RWPE1 (cell line): ENCODE results near the gene FLT3LG.

Source experiments
- CTCF ChIA-PET: fragments of 350-600 bp; sonication (Branson Sonifier 250); formaldehyde crosslinking; extraction: SDS; loops from one replicate; lab custom pipeline; 2021; lab: Yijun Ruan, JAX
- POLR2A ChIA-PET: fragments of 400-600 bp; formaldehyde crosslinking; extraction: SDS; loops from one replicate; lab custom pipeline; 2020; ENCODE audit warnings: antibody characterized with exemption; ENCODE audit not compliant: low non-redundant PET; lab: Yijun Ruan, JAX
- DNase-seq: peaks from one replicate; pipeline ENCODE4 v3.0.0; 2012; ENCODE audit warnings: low spot score
- H3K27ac ChIP-seq: fragments of 450-650 bp; 2 replicates; pipeline ENCODE4 v1.5.1; 2017
- TF ChIP-seq, protein P1 (sequence below): fragments of 450-650 bp; conservative IDR thresholded peaks from 2 replicates; pipeline ENCODE4 v1.5.1; 2017; ENCODE audit warnings: low read depth, mild to moderate bottlenecking

The FLT3LG gene

GRCh38 chr19:49486710-49487276 lies 12.8 kb downstream of the FLT3LG start:
- TF ChIP-seq, protein P1, sequence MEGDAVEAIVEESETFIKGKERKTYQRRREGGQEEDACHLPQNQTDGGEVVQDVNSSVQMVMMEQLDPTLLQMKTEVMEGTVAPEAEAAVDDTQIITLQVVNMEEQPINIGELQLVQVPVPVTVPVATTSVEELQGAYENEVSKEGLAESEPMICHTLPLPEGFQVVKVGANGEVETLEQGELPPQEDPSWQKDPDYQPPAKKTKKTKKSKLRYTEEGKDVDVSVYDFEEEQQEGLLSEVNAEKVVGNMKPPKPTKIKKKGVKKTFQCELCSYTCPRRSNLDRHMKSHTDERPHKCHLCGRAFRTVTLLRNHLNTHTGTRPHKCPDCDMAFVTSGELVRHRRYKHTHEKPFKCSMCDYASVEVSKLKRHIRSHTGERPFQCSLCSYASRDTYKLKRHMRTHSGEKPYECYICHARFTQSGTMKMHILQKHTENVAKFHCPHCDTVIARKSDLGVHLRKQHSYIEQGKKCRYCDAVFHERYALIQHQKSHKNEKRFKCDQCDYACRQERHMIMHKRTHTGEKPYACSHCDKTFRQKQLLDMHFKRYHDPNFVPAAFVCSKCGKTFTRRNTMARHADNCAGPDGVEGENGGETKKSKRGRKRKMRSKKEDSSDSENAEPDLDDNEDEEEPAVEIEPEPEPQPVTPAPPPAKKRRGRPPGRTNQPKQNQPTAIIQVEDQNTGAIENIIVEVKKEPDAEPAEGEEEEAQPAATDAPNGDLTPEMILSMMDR: no peak
- CTCF ChIA-PET: no interaction called here
- POLR2A ChIA-PET: no interaction called here
- H3K27ac ChIP-seq: peak overlapping the region; percentile 88
- no peak for DNase-seq

DNA sequence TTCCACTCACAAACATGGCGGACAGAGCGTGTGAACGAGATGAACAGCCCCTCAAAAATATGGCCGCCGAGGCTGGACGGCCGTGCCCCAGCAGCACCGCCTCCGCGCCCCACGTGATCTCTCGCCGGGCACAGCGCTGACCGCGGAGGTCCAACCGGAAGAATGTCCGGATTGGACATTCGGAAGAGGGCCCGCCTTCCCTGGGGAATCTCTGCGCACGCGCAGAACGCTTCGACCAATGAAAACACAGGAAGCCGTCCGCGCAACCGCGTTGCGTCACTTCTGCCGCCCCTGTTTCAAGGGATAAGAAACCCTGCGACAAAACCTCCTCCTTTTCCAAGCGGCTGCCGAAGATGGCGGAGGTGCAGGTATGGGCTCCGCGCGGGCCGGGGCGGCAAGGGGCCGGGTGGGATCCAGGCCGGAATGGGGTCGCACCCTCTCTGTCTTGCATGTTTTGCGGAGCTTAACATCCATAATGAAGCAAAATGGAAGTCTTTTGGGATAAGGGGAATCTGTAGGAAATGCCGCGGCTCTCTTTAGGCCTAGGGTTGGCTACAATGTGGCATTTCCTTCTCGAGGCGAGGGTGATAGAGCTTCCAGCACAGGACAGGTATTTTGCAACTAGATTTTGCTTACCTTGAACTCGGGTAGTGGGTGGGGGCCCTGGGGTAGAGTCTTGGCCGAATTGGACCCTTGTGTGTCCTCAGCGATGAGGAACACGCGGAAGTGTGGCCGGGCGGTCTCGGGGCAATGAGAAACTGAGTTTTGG lies 13.4 kb downstream of the FLT3LG start, which contains the start of gene RPL13A:
Gene RPL13A, plus strand, starts transcription at position 332 of the 769 bp plus-strand sequence. Its CDS starts 22 bp downstream, at position 354.
- TF ChIP-seq, protein P1: no peak
- DNase-seq: peak; percentile 98
- CTCF ChIA-PET: interaction anchor here (0.6 kb wide), 2 partner anchors 15 to 134 kb away, joined by 4 read pairs; no protein-coding TSS in a partner anchor
- POLR2A ChIA-PET: interaction anchor here (0.8 to 0.9 kb wide), 2 partner anchors 8 to 36 kb away, joined by 4 read pairs; partner anchors contain the start of gene PIH1D1
- H3K27ac ChIP-seq: peak within 1 kb of the TSS; percentile 88

DNA sequence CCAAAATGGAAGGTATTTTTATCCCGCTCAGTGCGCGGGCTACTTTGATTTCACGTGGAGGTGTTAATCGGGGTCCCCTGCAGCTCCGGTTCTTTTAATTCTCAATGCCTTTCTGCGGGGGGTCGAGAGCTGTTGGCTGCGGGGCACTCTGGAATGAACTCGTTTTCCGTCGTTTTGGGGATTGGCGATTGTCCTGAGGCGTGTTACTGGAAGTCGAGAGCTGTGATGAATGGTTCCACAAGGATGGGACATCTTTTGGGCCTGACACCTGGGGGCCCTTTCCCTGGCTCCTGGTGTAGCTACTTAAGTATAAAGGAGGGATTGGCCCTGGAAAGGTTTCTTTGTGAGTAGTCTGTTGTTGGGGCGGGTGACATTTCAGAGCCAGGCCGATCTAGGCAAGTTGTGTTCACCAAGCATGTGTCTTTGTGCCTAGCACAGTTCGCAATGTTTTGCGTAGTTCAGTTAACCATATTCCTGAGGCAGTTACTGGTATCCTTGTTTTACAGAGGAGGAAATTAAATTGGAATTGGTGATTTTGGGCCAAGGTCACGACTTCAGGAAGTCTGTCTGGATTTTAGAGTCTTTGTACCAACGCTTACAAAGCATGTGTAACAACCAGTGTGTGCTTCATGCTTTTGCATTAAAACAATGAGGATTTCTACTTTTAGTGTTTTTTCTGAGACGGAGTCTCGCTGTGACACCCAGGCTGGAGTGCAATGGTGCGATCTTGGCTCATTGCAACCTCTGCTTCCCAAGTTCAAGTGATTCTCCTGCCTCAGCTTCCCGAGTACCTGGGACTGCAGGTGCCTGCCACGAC lies 14.2 kb downstream of the FLT3LG start:
- CTCF ChIA-PET: interaction anchor here (0.6 to 0.7 kb wide), 3 partner anchors 14 to 135 kb away, joined by 3 to 4 read pairs (median 4); no protein-coding TSS in a partner anchor
- POLR2A ChIA-PET: interaction anchor here (0.6 to 0.9 kb wide), 3 partner anchors 8 to 36 kb away, joined by 3 to 4 read pairs (median 4); partner anchors contain the start of gene PIH1D1
- DNase-seq: no peak
- peak overlapping the region; percentile 88 for H3K27ac ChIP-seq
- TF ChIP-seq, protein P1: no peak

DNA sequence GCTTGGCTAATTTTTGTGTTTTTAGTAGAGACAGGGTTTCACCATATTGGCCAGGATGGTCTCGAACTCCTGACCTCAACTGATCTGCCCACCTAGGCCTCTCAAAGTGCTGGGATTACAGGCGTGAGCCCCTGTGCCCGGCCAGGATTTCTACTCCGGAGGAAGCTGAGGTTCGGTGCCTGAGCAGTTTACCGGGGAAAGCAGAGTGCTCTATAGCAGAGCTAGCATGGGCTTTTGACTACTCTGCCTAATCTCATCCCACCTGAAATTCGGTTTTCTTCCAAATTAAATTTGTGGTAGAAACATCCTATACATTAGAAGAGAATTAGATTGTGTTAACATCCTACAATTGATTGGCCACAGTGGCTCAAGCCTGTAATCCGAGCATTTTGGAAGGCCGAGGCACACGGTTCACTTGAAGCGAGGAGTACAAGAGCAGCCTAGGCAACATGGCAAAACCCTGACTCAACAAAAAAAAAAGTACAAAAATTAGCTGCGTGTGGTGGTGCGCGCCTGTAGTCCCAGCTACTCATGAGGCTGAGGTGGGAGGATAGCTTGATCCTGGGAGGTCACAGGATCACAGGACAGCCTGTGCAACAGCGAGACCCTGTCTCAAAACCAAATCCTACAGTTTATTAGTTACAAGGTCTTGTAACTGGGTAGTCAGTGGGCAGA lies 15.0 kb downstream of the FLT3LG start:
- H3K27ac ChIP-seq: peak overlapping the region; percentile 88
- ChIA-PET POLR2A (interaction anchor here (0.6 kb wide), 2 partner anchors 37 to 432 kb away, joined by 3 to 4 read pairs; partner anchors contain the start of gene PIH1D1), CTCF (interaction anchor here (0.6 to 0.7 kb wide), 2 partner anchors 16 to 63 kb away, joined by 3 read pairs; no protein-coding TSS in a partner anchor)
- TF ChIP-seq, protein P1: no peak
- no peak for DNase-seq

DNA sequence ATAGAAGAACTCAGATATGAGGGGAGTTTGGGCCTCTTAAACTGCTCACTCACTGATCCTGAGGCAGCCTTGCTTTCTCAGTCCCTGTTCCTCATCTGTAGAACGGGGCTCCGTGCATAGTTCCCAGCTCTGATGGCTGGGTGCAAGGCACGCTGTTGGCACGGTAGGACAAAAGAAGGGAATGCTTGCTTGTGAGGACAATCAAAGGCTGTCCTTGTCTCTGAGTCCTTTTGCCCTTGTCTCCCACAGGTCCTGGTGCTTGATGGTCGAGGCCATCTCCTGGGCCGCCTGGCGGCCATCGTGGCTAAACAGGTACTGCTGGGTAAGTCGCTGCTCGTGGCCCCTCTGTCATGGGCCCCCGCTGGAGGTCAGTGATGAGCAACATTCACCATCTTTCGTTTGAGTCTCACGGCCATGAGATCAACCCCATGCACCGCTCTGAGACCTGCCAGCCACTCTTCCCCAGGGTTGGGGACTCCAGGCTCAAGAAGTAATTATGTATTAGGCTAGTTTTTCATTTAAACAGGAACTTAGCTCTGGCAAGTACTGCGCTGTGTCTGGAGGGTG lies 15.7 kb downstream of the FLT3LG start:
- CTCF ChIA-PET: interaction anchor here (0.6 kb wide), 1 partner anchor 64 kb away, joined by 3 read pairs; no protein-coding TSS in a partner anchor

More for the DNA sequence above, 15.7 kb downstream of the FLT3LG start:
- DNase-seq: no peak
- POLR2A ChIA-PET: interaction anchor here (0.6 kb wide), 1 partner anchor 38 kb away, joined by 3 read pairs; the partner anchor contains the start of gene PIH1D1
- TF ChIP-seq, protein P1: no peak
- H3K27ac ChIP-seq: peak overlapping the region; percentile 88
